ENCODE measurements around the gene HEATR1.

DNA sequence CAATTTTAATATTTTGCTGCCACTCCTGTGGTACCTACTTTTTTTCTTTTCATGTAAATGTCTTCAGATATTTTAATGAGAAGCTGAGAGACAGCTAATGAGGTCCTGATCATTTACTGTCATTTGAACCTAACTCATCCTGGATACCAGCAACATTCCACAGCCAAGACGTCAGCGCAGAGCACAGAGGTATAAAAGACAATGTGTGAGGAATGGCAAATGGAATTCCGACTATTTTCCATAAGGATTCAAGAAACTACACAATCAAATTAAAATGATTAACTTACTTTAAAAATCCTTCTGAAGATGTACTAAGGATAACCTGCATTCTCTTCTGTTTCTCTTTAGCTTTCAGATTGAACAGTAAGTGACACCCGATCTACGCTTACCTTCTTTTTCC, 38.8 kb downstream of the HEATR1 start:
- TF ChIP-seq CTCF (IDR thresholded peaks at IDR 0.05; ENCODE audit: low read depth, low read length), result no peak
- TF ChIP-seq POLR2A (IDR thresholded peaks at IDR 0.05; ENCODE audit: extremely low read depth, insufficient read length), result no peak
- TF ChIP-seq, protein P1, sequence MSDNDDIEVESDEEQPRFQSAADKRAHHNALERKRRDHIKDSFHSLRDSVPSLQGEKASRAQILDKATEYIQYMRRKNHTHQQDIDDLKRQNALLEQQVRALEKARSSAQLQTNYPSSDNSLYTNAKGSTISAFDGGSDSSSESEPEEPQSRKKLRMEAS (IDR thresholded peaks at IDR 0.05; ENCODE audit: low read depth, low read length), result no peak
- no peak for TF ChIP-seq MYC (IDR thresholded peaks at IDR 0.05; ENCODE audit: low read depth, low read length)
